Smooth muscle cell (in vitro differentiated cells): ENCODE data around the gene RASAL2. TPM values are rescaled to one million over a fixed set of nuclear protein-coding genes. Genes with fewer than 3 reads are reported as not detected.

ENCODE experiments used
- DNase-seq: peaks from one replicate; lab custom pipeline; 2025; ENCODE audit not compliant: unreplicated experiment; lab: John Stamatoyannopoulos, UW
- H2AFZ ChIP-seq: fragments of 200-600 bp; sonication (generic); 2 replicates; pipeline ENCODE4 v1.6.0; 2016; ENCODE audit warnings: antibody characterized with exemption, low read depth, mild to moderate bottlenecking
- H3F3A ChIP-seq: fragments of 200-600 bp; sonication (generic); 2 replicates; pipeline ENCODE4 v1.6.0; 2017; ENCODE audit warnings: antibody characterized with exemption, low read depth
- H3K27ac ChIP-seq: fragments of 200-600 bp; sonication (generic); 2 replicates; pipeline ENCODE4 v1.5.1; 2016; ENCODE audit warnings: low read depth, mild to moderate bottlenecking
- H3K27me3 ChIP-seq: fragments of 200-600 bp; sonication (generic); 2 replicates; pipeline ENCODE4 v1.6.1; 2016; ENCODE audit warnings: low read depth, mild to moderate bottlenecking
- H3K36me3 ChIP-seq: fragments of 200-600 bp; sonication (generic); 2 replicates; pipeline ENCODE4 v1.5.1; 2016; ENCODE audit warnings: low read depth
- H3K4me1 ChIP-seq: fragments of 200-600 bp; sonication (generic); 2 replicates; pipeline ENCODE4 v1.5.1; 2016; ENCODE audit warnings: low read depth
- H3K4me2 ChIP-seq: fragments of 200-600 bp; sonication (generic); 2 replicates; pipeline ENCODE4 v1.6.0; 2016; ENCODE audit warnings: mild to moderate bottlenecking
- H3K4me3 ChIP-seq: fragments of 200-600 bp; sonication (generic); 2 replicates; pipeline ENCODE4 v1.5.1; 2016; ENCODE audit warnings: mild to moderate bottlenecking
- H3K79me2 ChIP-seq: fragments of 200-600 bp; sonication (generic); 2 replicates; pipeline ENCODE4 v1.6.0; 2016; ENCODE audit warnings: low read depth, mild to moderate bottlenecking
- H3K9ac ChIP-seq: fragments of 200-600 bp; sonication (generic); 2 replicates; pipeline ENCODE4 v1.6.0; 2016; ENCODE audit warnings: low read depth
- H3K9me3 ChIP-seq: fragments of 200-600 bp; sonication (generic); replicated peaks from 2 replicates; pipeline ENCODE4 v1.5.1; 2016; ENCODE audit warnings: low read depth
- H4K20me1 ChIP-seq: fragments of 200-600 bp; sonication (generic); 2 replicates; pipeline ENCODE4 v1.6.0; 2016; ENCODE audit warnings: low read depth
- CTCF ChIP-seq: fragments of 200-600 bp; sonication (generic); IDR thresholded peaks from 2 replicates; pipeline ENCODE4 v1.5.1; 2017; ENCODE audit warnings: borderline replicate concordance, mild to moderate bottlenecking, antibody characterized with exemption; ENCODE audit not compliant: insufficient read depth, poor library complexity, severe bottlenecking
- WGBS: methylation state at CpG from one replicate; pipeline ENCODE4 v1.1.7; 2016; ENCODE audit warnings: low lambda C conversion rate; 5-methylcytosine and 5-hydroxymethylcytosine counted together
- polyA plus RNA-seq: library from polyadenylated mRNA; unstranded; fragments of >200 nt; fragmentation: Nextera tagmentation; extraction: Ambion mirVana; gene quantifications from 2 replicates; pipeline ENCODE4 v1.2.1, GENCODE V29; 2016
- total RNA-seq: library from RNA; depleted of rRNA; stranded (reverse); fragments of >200 nt; gene quantifications from 2 replicates; pipeline ENCODE4 v1.2.3, GENCODE V29; 2014

Gene RASAL2
- total and polyA plus RNA-seq, 2 experiments from 2014 or later = 4.3 to 17.6 TPM

DNA sequence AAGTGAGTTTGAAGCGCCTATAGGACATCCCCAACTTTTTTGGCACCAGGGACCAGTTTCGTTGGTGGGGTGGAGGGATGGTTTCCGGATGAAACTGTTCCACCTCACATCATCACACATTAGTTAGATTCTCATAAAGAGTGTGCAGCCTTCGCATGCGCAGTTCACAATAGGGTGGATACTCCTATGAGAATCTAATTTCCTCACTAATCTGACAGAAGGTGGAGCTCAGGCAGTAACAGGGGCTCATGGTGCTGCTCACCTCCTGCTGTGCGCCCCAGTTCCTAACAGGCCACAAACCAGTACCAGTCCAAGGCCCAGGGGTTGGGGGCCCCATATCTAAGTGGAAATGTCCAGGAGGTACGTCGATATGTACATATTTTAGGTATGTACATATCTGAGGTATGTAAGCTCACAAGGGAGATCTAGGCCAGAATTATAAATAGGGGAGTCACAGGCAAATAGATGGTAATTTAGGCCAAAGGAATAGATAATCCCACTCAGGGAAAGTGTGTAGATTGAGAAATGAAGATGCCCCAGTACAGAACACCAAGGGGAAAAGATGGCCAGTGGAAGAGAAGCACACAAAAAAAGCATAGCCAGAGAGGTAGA, 27.5 kb upstream of the RASAL2 start:
- no peaks in the 10 kb centered on the region for H3K36me3 ChIP-seq
- H2AFZ ChIP-seq = no peak overlapping the region
- H3K9me3 ChIP-seq = no peaks in the 10 kb centered on the region
- H4K20me1 ChIP-seq = no peaks in the 10 kb centered on the region
- DNase-seq = no peak
- no peaks in the 10 kb centered on the region for H3F3A ChIP-seq
- H3K79me2 ChIP-seq = no peaks in the 10 kb centered on the region
- peak overlapping the region; percentile 20 for H3K4me2 ChIP-seq
- H3K4me1 ChIP-seq = no peaks in the 10 kb centered on the region
- WGBS = 97% methylated on average over 8 of the region's 8 CpGs
- no peak overlapping the region for H3K4me3 ChIP-seq
- H3K27me3 ChIP-seq = no peaks in the 10 kb centered on the region
- peak overlapping the region; percentile 36 for H3K27ac ChIP-seq
- H3K9ac ChIP-seq = no peak overlapping the region
- no peak for TF ChIP-seq CTCF

DNA sequence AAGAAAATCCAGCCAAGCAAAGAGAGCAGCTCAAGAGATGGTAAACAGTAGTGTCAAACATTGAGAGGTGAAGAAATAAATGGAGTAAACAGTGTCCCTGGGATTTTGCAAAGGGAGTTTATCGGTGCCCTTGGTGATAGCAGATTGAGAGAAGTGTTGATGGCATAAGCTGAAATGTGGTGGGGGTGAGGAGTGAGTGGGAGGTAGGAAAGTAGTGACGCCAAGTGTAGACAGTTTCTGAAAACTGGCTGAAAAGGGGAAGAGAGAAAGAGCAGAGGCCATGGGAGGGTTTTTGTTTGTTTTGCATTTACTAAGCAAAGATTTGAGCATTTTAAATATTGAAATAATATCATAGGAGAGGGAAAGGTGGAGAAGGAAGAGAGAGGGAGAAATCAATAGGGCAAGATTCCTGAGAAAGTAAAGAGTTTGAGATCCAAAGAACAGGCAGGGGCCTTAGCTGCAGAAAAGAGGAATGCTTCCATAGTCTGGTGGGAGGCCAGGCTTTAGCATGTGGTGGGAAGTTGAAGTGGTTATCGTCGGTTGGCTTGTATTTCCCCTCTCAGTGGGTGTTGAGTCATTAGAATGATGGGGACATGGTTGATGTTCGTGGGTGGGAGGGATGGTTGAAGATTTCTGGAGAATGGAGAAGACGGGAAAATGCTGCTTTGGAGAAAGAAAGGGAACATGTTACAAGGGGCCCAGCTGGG, 26.8 kb upstream of the RASAL2 start:
- peak overlapping the region; percentile 28 for H2AFZ ChIP-seq
- TF ChIP-seq CTCF = no peak
- no peaks in the 10 kb centered on the region for H3K36me3 ChIP-seq
- H3K4me3 ChIP-seq = no peak overlapping the region
- H3K27me3 ChIP-seq = no peaks in the 10 kb centered on the region
- no peak overlapping the region for H3K9ac ChIP-seq
- WGBS = 24% methylated on average over 6 of the region's 6 CpGs
- peak overlapping the region; percentile 36 for H3K27ac ChIP-seq
- H3K79me2 ChIP-seq = no peaks in the 10 kb centered on the region
- H3F3A ChIP-seq = no peaks in the 10 kb centered on the region
- peak overlapping the region; percentile 20 for H3K4me2 ChIP-seq
- no peaks in the 10 kb centered on the region for H3K9me3 ChIP-seq
- H3K4me1 ChIP-seq = no peaks in the 10 kb centered on the region
- no peaks in the 10 kb centered on the region for H4K20me1 ChIP-seq
- DNase-seq = no peak

- TF ChIP-seq CTCF = no peak
Measured at GRCh38 chr1:178071811-178072210, 22.1 kb upstream of the RASAL2 start.

DNA sequence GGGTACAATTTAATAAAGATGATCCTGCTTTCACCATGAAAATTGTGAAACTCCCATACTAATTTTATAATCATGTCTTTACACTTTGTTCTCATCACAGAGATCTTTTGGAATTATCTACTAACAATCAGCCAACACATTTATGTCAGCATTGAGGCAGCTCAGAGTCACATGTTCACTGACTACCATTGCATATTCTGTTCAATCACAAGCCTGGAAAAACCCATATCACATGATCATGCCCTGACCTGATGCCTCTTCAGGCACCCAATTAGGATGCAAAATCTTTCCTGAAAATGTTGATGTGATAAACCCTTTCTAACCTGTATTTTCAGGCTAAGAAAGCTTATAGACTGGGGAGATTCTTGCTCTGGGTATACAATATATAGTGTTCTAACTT, 21.6 kb upstream of the RASAL2 start:
- Histone ChIP-seq H2AFZ (no peak overlapping the region), H3F3A (no peaks in the 10 kb centered on the region), H3K79me2 (no peaks in the 10 kb centered on the region), H3K27me3 (no peaks in the 10 kb centered on the region), H3K36me3 (no peaks in the 10 kb centered on the region), H4K20me1 (no peaks in the 10 kb centered on the region), H3K4me2 (no peak overlapping the region), H3K4me3 (no peak overlapping the region), H3K9ac (no peak overlapping the region), H3K9me3 (no peaks in the 10 kb centered on the region), H3K27ac (no peak overlapping the region), H3K4me1 (no peaks in the 10 kb centered on the region)
- TF ChIP-seq CTCF = no peak
- DNase-seq = no peak

More at GRCh38 chr1:178071811-178072210, 22.1 kb upstream of the RASAL2 start:
- WGBS = 100% methylated on average over 2 of the region's 2 CpGs
- Histone ChIP-seq H2AFZ (no peak overlapping the region), H3K4me3 (no peak overlapping the region), H3K4me2 (no peak overlapping the region), H3K27ac (no peak overlapping the region), H3K36me3 (no peaks in the 10 kb centered on the region), H4K20me1 (no peaks in the 10 kb centered on the region), H3F3A (no peaks in the 10 kb centered on the region), H3K27me3 (no peaks in the 10 kb centered on the region), H3K79me2 (no peaks in the 10 kb centered on the region), H3K9ac (no peak overlapping the region), H3K9me3 (no peaks in the 10 kb centered on the region), H3K4me1 (no peaks in the 10 kb centered on the region)
- no peak for DNase-seq
